CD4-positive, alpha-beta memory T cell (primary cell): Measurements from ENCODE around the gene DEDD2. TPM values are rescaled to one million over a fixed set of nuclear protein-coding genes. Genes with fewer than 3 reads are reported as not detected.

Experiments used
- CTCF ChIA-PET: fragments of 350-600 bp; sonication (Branson Sonifier 250); formaldehyde crosslinking; loops from one replicate; lab custom pipeline; 2021; ENCODE audit warnings: inconsistent platforms; ENCODE audit not compliant: partially characterized antibody; lab: Charles Lee
- POLR2A ChIA-PET: fragments of 350-600 bp; sonication (Branson Sonifier 250); formaldehyde crosslinking; loops from one replicate; lab custom pipeline; 2021; ENCODE audit not compliant: partially characterized antibody; lab: Charles Lee
- DNase-seq, 5 donors: peaks; one replicate each; pipeline versions ENCODE4 v3.0.0 to v3.0.0-alpha.2; 2020 to 2022; ENCODE audit warnings: mixed read lengths in 1 of 5
- H3K27ac ChIP-seq: one replicate; pipeline ENCODE4 v1.7.0; 2013; ENCODE audit warnings: low read depth, low read length
- H3K27me3 ChIP-seq: 2 replicates; pipeline ENCODE4 v1.7.0; 2013; ENCODE audit warnings: mild to moderate bottlenecking, low read length, moderate library complexity; ENCODE audit not compliant: insufficient read depth
- H3K36me3 ChIP-seq: 2 replicates; pipeline ENCODE4 v1.7.0; 2013; ENCODE audit warnings: mild to moderate bottlenecking, low read length, moderate library complexity; ENCODE audit not compliant: insufficient read depth
- H3K4me1 ChIP-seq: 2 replicates; pipeline ENCODE4 v1.7.0; 2013; ENCODE audit warnings: mild to moderate bottlenecking, low read length, moderate library complexity; ENCODE audit not compliant: insufficient read depth
- H3K4me3 ChIP-seq, 2 donors: one replicate each; pipeline ENCODE4 v1.7.0; 2013; ENCODE audit warnings: low read length in 2 of 2, mild to moderate bottlenecking in 1 of 2
- H3K9me3 ChIP-seq, 2 donors: one replicate each; pipeline ENCODE4 v1.7.0; 2013; ENCODE audit warnings: low read length in 2 of 2, control low read depth in 1 of 2; ENCODE audit not compliant: control insufficient read depth in 1 of 2
- H3K27ac Mint-ChIP-seq, 7 donors: one replicate each; pipeline ENCODE4 v1.8.0; 2020 to 2021; ENCODE audit warnings: mixed read lengths in 7 of 7, mild to moderate bottlenecking in 6 of 7, inconsistent platforms in 3 of 7, moderate library complexity in 3 of 7
- H3K27me3 Mint-ChIP-seq, 2 donors: one replicate each; pipeline ENCODE4 v1.8.0; 2020 to 2021; ENCODE audit warnings: mixed read lengths in 2 of 2
- H3K36me3 Mint-ChIP-seq, 2 donors: one replicate each; pipeline ENCODE4 v1.8.0; 2020 to 2021; ENCODE audit warnings: mixed read lengths in 2 of 2, inconsistent platforms in 1 of 2, mild to moderate bottlenecking in 1 of 2
- H3K4me1 Mint-ChIP-seq, 4 donors: one replicate each; pipeline ENCODE4 v1.8.0; 2020 to 2021; ENCODE audit warnings: mixed read lengths in 4 of 4, mild to moderate bottlenecking in 1 of 4
- H3K4me3 Mint-ChIP-seq, 8 donors: one replicate each; pipeline ENCODE4 v1.8.0; 2020 to 2021; ENCODE audit warnings: mixed read lengths in 8 of 8, mild to moderate bottlenecking in 7 of 8, moderate library complexity in 6 of 8, inconsistent platforms in 3 of 8
- H3K9me3 Mint-ChIP-seq, 8 donors: one replicate each; pipeline ENCODE4 v1.8.0; 2020 to 2021; ENCODE audit warnings: mixed read lengths in 8 of 8, mild to moderate bottlenecking in 5 of 8, inconsistent platforms in 3 of 8, moderate library complexity in 1 of 8
- intact Hi-C: fragments of 100-400 bp; cut with micrococcal nuclease; formaldehyde crosslinking; loops from one replicate; pipeline ENCODE4 v1.15.1; 2023
- polyA plus RNA-seq, 2 donors: library from polyadenylated mRNA; unstranded; fragments of 300-500 nt; fragmentation: Illumina TruSeq; gene quantifications; one replicate each; pipeline ENCODE4 v1.2.3, GENCODE V29; 2021
- total RNA-seq, 2 experiments: library from RNA; stranded (reverse); gene quantifications; one replicate each; pipeline ENCODE4 v1.2.3, GENCODE V29; 2021

The DEDD2 gene
- total and polyA plus RNA-seq, 4 experiments from 2014 or later: 68.4 to 162 (median 106) TPM

DNA sequence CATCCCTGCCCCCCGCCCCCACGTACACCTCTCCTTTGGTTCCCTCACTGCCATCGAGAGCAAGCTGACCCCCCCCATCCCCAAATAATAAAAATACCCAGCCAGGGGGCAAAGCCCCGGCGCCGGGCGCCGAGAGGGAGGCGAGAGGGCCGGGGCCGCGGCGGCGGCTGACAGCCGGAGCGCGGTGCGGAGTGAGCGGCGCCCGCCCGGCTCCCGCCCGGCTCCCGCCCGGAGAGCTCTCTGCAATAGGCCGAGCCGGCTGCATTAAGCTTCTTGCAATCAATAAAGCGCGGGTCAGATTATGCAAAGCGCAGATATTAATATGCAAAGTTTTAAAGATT is 40.9 kb downstream of the DEDD2 start:
- Mint-ChIP-seq H3K27ac (peak overlapping the region in 4 of 7 donors; percentile 36 to 89 (median 59)), H3K9me3 (no peaks in the 10 kb centered on the region), H3K4me1 (peaks cover 9 to 25% (median 14%) of the 10 kb centered on the region in 4 donors), H3K4me3 (peak overlapping the region in 7 of 8 donors; percentile 88 to 96 (median 94)), H3K36me3 (no peaks in the 10 kb centered on the region), H3K27me3 (peaks cover 4 to 11% of the 10 kb centered on the region in 2 donors)
- Histone ChIP-seq H3K4me3 (peak overlapping the region in 1 of 2 donors; percentile 58), H3K27me3 (peaks cover 17% of the 10 kb centered on the region), H3K36me3 (no peaks in the 10 kb centered on the region), H3K4me1 (peaks cover 29% of the 10 kb centered on the region), H3K27ac (no peak overlapping the region), H3K9me3 (no peaks in the 10 kb centered on the region)
- ChIA-PET CTCF (interaction anchor here (0.6 to 2.2 kb wide), 15 partner anchors 8 to 154 kb away, joined by 3 to 10 read pairs (median 4); partner anchors contain the start of genes GSK3A, POU2F2 and ZNF526), POLR2A (interaction anchor here (0.6 to 3.3 kb wide), 19 partner anchors 9 to 288 kb away, joined by 3 to 39 read pairs (median 5); partner anchors contain the start of genes DEDD2, GSK3A, PAFAH1B3 and PRR19)
- DNase-seq: no peak
- intact Hi-C loops: loop anchor here (2.0 kb wide), 3 partner anchors 44 to 68 kb away; partner anchors contain the start of genes GSK3A and POU2F2

DNA sequence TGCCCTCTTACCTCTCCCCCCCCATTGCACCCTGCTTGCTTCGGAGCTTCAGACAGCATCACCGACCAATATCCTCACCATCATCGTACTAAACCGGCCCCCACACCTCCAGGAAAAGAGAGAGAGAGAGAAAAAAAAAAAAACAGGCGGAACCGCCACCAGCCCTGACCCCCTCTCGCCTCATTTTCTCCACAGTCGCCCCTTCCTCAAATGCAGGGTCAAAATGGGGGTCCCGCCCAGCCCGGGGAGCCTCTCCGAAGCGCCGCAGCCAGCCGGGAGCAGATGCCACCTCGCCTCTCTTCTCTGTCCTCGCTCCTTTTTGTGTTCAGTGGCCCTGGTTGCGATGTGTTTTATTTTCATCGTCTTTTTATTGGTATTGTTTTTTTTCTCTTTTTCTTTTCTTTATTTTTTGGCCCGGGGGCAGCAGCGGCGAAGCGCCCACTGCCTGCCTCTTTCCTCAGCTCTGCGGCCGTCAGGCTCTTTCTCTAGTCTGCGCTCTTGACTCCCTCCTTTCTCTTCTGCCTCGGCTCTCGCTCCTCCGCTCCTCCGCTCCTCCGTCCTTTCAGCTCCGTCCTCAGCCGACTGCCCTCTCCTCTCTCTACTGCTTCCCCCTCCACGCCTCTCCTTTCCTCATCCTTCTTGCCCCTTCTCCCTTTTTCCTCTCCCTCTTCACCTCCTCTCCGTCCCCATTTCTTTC is 41.4 kb downstream of the DEDD2 start:
- H3K27ac Mint-ChIP-seq: peak overlapping the region; percentile 2 to 89 (median 36)
- ChIA-PET CTCF (interaction anchor here (0.6 to 2.2 kb wide), 20 partner anchors 9 to 959 kb away, joined by 3 to 10 read pairs (median 4); partner anchors contain the start of genes GSK3A, POU2F2 and ZNF526), POLR2A (interaction anchor here (0.6 to 3.3 kb wide), 18 partner anchors 9 to 288 kb away, joined by 3 to 39 read pairs (median 5); partner anchors contain the start of genes DEDD2, GSK3A, PAFAH1B3 and PRR19)
- H3K4me1 ChIP-seq: peaks cover 29% of the 10 kb centered on the region
- intact Hi-C loops: loop anchor here (2.0 kb wide), 3 partner anchors 43 to 67 kb away; partner anchors contain the start of genes GSK3A and POU2F2
- H3K36me3 Mint-ChIP-seq: no peaks in the 10 kb centered on the region
- H3K27ac ChIP-seq: no peak overlapping the region
- peak overlapping the region in 7 of 8 donors; percentile 88 to 96 (median 94) for H3K4me3 Mint-ChIP-seq
- peaks cover 17% of the 10 kb centered on the region for H3K27me3 ChIP-seq
- peaks cover 4 to 11% of the 10 kb centered on the region in 2 donors for H3K27me3 Mint-ChIP-seq
- no peaks in the 10 kb centered on the region for H3K36me3 ChIP-seq
- peak in 1 of 5 donors; percentile 24 for DNase-seq
- no peaks in the 10 kb centered on the region for H3K9me3 Mint-ChIP-seq
- H3K4me1 Mint-ChIP-seq: peaks cover 9 to 25% (median 14%) of the 10 kb centered on the region in 4 donors
- H3K9me3 ChIP-seq: no peaks in the 10 kb centered on the region
- H3K4me3 ChIP-seq: peak overlapping the region in 1 of 2 donors; percentile 58

DNA sequence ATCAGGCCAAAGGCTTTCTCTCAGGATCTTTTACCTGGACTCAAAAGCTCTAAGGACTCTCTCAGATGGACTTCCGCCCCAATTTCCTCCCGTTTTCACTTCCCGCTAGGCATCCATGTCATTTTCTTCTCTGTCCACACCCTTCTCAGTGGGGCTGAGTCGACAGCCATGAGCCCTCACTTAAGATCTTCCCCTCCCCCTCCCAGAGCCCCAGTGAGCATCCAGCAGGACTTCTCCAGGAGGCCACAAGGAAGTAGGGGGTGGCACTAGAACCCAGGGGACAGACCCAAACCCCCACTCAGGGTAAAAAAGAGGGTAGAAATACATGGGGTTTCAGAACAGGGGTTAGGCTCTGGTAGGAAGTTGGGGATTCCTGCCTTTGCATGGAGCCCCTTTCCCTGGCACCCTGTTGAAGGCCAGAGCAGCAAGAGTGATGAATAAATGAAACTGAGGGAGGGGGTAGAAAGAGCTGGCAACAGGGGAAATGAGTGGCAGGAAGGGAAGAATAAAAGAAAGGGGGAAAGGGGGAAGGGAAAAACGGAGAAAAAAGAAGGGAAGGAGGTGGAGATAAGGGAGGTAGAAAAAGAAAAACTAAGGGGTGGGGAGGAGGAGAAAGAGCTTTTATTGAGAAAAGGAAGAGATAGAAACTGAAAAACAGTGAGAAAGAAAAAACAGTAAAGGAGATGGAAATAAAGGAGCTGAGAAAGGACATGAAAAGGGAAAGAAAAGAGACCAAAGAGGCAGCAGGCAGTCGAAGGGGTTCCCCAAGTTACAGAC is 42.3 kb downstream of the DEDD2 start:
- no peaks in the 10 kb centered on the region for H3K36me3 Mint-ChIP-seq
- CTCF ChIA-PET: interaction anchor here (0.6 to 2.2 kb wide), 6 partner anchors 10 to 958 kb away, joined by 3 to 9 read pairs (median 4); no protein-coding TSS in a partner anchor
- no peak overlapping the region for H3K27ac Mint-ChIP-seq
- no peaks in the 10 kb centered on the region for H3K9me3 Mint-ChIP-seq
- H3K27me3 Mint-ChIP-seq: peaks cover 4 to 11% of the 10 kb centered on the region in 2 donors
- POLR2A ChIA-PET: interaction anchor here (1.2 to 3.3 kb wide), 6 partner anchors 10 to 287 kb away, joined by 3 to 39 read pairs (median 13); partner anchors contain the start of genes DEDD2 and GSK3A
- Histone ChIP-seq H3K27me3 (peaks cover 17% of the 10 kb centered on the region), H3K4me1 (peaks cover 29% of the 10 kb centered on the region), H3K36me3 (no peaks in the 10 kb centered on the region), H3K27ac (no peak overlapping the region), H3K9me3 (no peaks in the 10 kb centered on the region), H3K4me3 (no peak overlapping the region)
- H3K4me1 Mint-ChIP-seq: peaks cover 9 to 25% (median 13%) of the 10 kb centered on the region in 4 donors
- peak overlapping the region; percentile 63 to 96 (median 92) for H3K4me3 Mint-ChIP-seq
- no peak for DNase-seq
- intact Hi-C loops: no loop called here

DNA sequence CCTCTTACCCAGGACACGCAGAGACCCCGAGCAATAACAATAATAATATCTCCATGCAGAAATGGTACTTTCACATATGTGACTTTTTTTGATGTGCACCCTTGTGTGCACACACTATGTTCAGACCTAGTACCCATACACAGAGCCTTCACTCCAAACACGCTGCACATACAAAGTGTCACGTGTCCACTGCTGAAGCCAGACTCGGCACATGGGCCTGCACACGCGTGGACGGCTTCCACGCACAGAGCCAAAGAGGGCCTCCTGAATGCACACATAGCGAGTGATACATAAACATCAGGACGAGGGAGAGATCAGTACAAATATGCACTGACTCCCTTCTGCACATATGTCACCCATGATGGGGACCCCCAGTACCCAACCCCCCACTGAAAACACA is 43.3 kb downstream of the DEDD2 start:
- Mint-ChIP-seq H3K27ac (no peak overlapping the region), H3K27me3 (peaks cover 4 to 11% of the 10 kb centered on the region in 2 donors), H3K9me3 (no peaks in the 10 kb centered on the region), H3K36me3 (no peaks in the 10 kb centered on the region), H3K4me1 (peaks cover 7 to 25% (median 10%) of the 10 kb centered on the region in 4 donors), H3K4me3 (peak overlapping the region in 3 of 8 donors; percentile 22 to 59 (median 32))
- no peak overlapping the region for H3K4me3 ChIP-seq
- no peaks in the 10 kb centered on the region for H3K36me3 ChIP-seq
- H3K9me3 ChIP-seq: no peaks in the 10 kb centered on the region
- peaks cover 29% of the 10 kb centered on the region for H3K4me1 ChIP-seq
- no peak for DNase-seq
- peaks cover 15% of the 10 kb centered on the region for H3K27me3 ChIP-seq
- CTCF ChIA-PET: no interaction called here
- intact Hi-C loops: no loop called here
- H3K27ac ChIP-seq: no peak overlapping the region
- POLR2A ChIA-PET: interaction anchor here (3.3 kb wide), 1 partner anchor 26 kb away, joined by 39 read pairs; no protein-coding TSS in a partner anchor

DNA sequence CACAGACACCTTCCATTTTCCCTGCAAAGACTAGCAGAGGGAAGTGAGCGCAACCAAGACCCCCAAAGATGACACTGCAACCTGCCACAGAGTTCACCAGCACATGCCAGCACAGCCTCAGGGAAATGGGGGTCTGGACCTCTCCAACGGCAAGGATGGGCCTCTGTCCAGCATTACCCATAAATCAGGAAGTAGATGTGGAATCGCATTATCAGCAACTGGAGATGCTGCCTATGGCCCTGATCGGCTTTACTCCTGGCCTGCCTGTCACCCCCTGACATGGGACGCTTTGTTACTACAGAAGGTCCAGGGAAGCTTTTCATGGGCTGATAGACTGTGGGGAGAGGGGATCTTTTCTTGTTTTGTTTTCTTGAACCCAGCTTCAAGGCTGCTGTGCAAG is 43.8 kb downstream of the DEDD2 start:
- no peaks in the 10 kb centered on the region for H3K9me3 ChIP-seq
- H3K27me3 ChIP-seq: peaks cover 11% of the 10 kb centered on the region
- intact Hi-C loops: no loop called here
- no peak overlapping the region for H3K4me3 ChIP-seq
- no peak overlapping the region for H3K27ac ChIP-seq
- H3K4me1 Mint-ChIP-seq: peaks cover 7 to 25% (median 10%) of the 10 kb centered on the region in 4 donors
- H3K36me3 Mint-ChIP-seq: no peaks in the 10 kb centered on the region
- H3K27ac Mint-ChIP-seq: no peak overlapping the region
- no peak for DNase-seq
- peak overlapping the region in 3 of 8 donors; percentile 22 to 59 (median 25) for H3K4me3 Mint-ChIP-seq
- no peaks in the 10 kb centered on the region for H3K9me3 Mint-ChIP-seq
- CTCF ChIA-PET: no interaction called here
- H3K27me3 Mint-ChIP-seq: peaks cover 4 to 11% of the 10 kb centered on the region in 2 donors
- peaks cover 29% of the 10 kb centered on the region for H3K4me1 ChIP-seq
- POLR2A ChIA-PET: no interaction called here
- H3K36me3 ChIP-seq: no peaks in the 10 kb centered on the region

DNA sequence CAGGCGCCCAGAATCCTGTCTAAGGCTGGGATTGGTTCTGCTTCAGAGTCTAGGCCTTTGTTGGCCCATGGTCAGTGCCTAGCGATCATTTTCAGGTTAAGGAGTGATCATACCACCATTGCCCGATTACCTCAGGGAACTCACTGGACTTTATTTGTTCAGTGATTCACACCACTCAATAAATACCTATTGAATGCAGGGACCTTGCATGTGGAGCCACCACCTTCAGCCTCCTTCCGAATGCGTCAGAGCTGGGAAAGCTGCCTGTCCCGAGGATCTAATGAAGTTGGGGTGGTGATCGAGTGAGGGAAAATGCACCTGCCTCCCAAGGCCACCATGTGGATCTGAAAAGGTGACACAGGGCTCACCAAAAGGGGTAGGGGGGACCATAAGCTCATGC is 45.2 kb downstream of the DEDD2 start:
- intact Hi-C loops: no loop called here
- DNase-seq: no peak
- Mint-ChIP-seq H3K4me3 (no peak overlapping the region), H3K4me1 (peaks cover 7 to 25% (median 10%) of the 10 kb centered on the region in 4 donors), H3K27me3 (peaks cover 4 to 11% of the 10 kb centered on the region in 2 donors), H3K9me3 (no peaks in the 10 kb centered on the region), H3K36me3 (no peaks in the 10 kb centered on the region), H3K27ac (peak overlapping the region in 1 of 7 donors; percentile 83)
- Histone ChIP-seq H3K4me1 (peaks cover 16% of the 10 kb centered on the region), H3K4me3 (no peak overlapping the region), H3K27me3 (peaks cover 11% of the 10 kb centered on the region), H3K9me3 (no peaks in the 10 kb centered on the region), H3K36me3 (no peaks in the 10 kb centered on the region), H3K27ac (no peak overlapping the region)
- ChIA-PET CTCF (interaction anchor here (0.8 kb wide), 1 partner anchor 19 kb away, joined by 3 read pairs; no protein-coding TSS in a partner anchor), POLR2A (no interaction called here)
